GM23338 (cell line): Measurements from ENCODE around the gene KCTD18. TPM values are rescaled to one million over a fixed set of nuclear protein-coding genes. Genes with fewer than 3 reads are reported as not detected.
A peak's percentile ranks its signal among the peaks of the same experiment; 100 is the strongest.

Experiments used
- ATAC-seq: fragments of 200-7000 bp; cut with Tn5 transposase; 3 replicates; pipeline ENCODE4 v1.9.1; 2020
- DNase-seq: peaks from one replicate; pipeline ENCODE4 v3.0.0-alpha.2; 2015; ENCODE audit warnings: low spot score
- H2AFZ ChIP-seq: fragments of 200-600 bp; sonication (generic); 2 replicates; pipeline ENCODE4 v1.8.0; 2016; ENCODE audit warnings: antibody characterized with exemption, mild to moderate bottlenecking, moderate library complexity
- H3F3A ChIP-seq: fragments of 200-600 bp; sonication (generic); replicated peaks from 2 replicates; pipeline ENCODE4 v1.8.0; 2017; ENCODE audit warnings: antibody characterized with exemption, mixed run types, low read depth
- H3K27ac ChIP-seq: fragments of 200-600 bp; sonication (generic); 2 replicates; pipeline ENCODE4 v1.6.1; 2016; ENCODE audit warnings: low read depth
- H3K27me3 ChIP-seq: fragments of 200-600 bp; sonication (generic); 2 replicates; pipeline ENCODE4 v1.8.0; 2016; ENCODE audit warnings: mild to moderate bottlenecking, mixed run types, moderate library complexity; ENCODE audit not compliant: insufficient read depth
- H3K36me3 ChIP-seq: fragments of 200-600 bp; sonication (generic); 2 replicates; pipeline ENCODE4 v1.8.0; 2016; ENCODE audit warnings: mild to moderate bottlenecking; ENCODE audit not compliant: insufficient read depth
- H3K4me1 ChIP-seq: fragments of 200-600 bp; sonication (generic); 2 replicates; pipeline ENCODE4 v1.8.0; 2016; ENCODE audit warnings: mild to moderate bottlenecking, moderate library complexity; ENCODE audit not compliant: insufficient read depth
- H3K4me2 ChIP-seq: fragments of 200-600 bp; sonication (generic); 2 replicates; pipeline ENCODE4 v1.7.1; 2017; ENCODE audit warnings: mixed run types
- H3K4me3 ChIP-seq: fragments of 200-600 bp; sonication (generic); 2 replicates; pipeline ENCODE4 v1.6.1; 2016; ENCODE audit warnings: mixed run types
- H3K79me2 ChIP-seq: fragments of 200-600 bp; sonication (generic); replicated peaks from 2 replicates; pipeline ENCODE4 v1.8.0; 2017; ENCODE audit warnings: mild to moderate bottlenecking; ENCODE audit not compliant: insufficient read depth
- H3K9me2 ChIP-seq: fragments of 200-600 bp; sonication (generic); 2 replicates; pipeline ENCODE4 v1.8.0; 2017; ENCODE audit not compliant: insufficient read depth
- H4K20me1 ChIP-seq: fragments of 200-600 bp; sonication (generic); replicated peaks from 2 replicates; pipeline ENCODE4 v1.8.0; 2017; ENCODE audit warnings: mild to moderate bottlenecking; ENCODE audit not compliant: insufficient read depth
- H3K27ac Mint-ChIP-seq: 2 replicates; pipeline ENCODE4 v1.8.0; 2020; ENCODE audit warnings: inconsistent platforms, mild to moderate bottlenecking, moderate library complexity, mixed read lengths
- H3K27me3 Mint-ChIP-seq: 3 replicates; pipeline ENCODE4 v1.8.0; 2022; ENCODE audit warnings: low read depth, mild to moderate bottlenecking, moderate library complexity, mixed read lengths, inconsistent platforms; ENCODE audit not compliant: insufficient read depth, poor library complexity
- H3K36me3 Mint-ChIP-seq: 3 replicates; pipeline ENCODE4 v1.8.0; 2021; ENCODE audit warnings: low read depth, mild to moderate bottlenecking, inconsistent platforms, moderate library complexity, mixed read lengths
- H3K4me1 Mint-ChIP-seq: 3 replicates; pipeline ENCODE4 v1.8.0; 2020; ENCODE audit warnings: mild to moderate bottlenecking, inconsistent platforms, mixed read lengths
- H3K4me3 Mint-ChIP-seq: 3 replicates; pipeline ENCODE4 v1.8.0; 2021; ENCODE audit warnings: moderate library complexity, mild to moderate bottlenecking, inconsistent platforms, mixed read lengths
- H3K9me3 Mint-ChIP-seq: 3 replicates; pipeline ENCODE4 v1.8.0; 2020; ENCODE audit warnings: moderate library complexity, mild to moderate bottlenecking, inconsistent platforms, mixed read lengths
- CREB1 ChIP-seq: fragments of 250-450 bp; sonication (Bioruptor Pico); IDR thresholded peaks from 2 replicates; pipeline ENCODE4 v1.5.0; 2020; ENCODE audit warnings: low read depth, mild to moderate bottlenecking, moderate library complexity
- EZH2phosphoT487 ChIP-seq: fragments of 200-600 bp; sonication (generic); IDR thresholded peaks from one replicate; pipeline ENCODE4 v1.8.1; 2018; ENCODE audit warnings: antibody characterized with exemption; ENCODE audit not compliant: unreplicated experiment
- JUNB ChIP-seq: IDR thresholded peaks from one replicate; pipeline ENCODE4 v1.6.1; 2016; ENCODE audit warnings: antibody characterized with exemption; ENCODE audit not compliant: unreplicated experiment
- NANOG ChIP-seq: IDR thresholded peaks from 2 replicates; pipeline ENCODE4 v1.6.1; 2016; ENCODE audit warnings: antibody characterized with exemption, borderline replicate concordance
- POLR2AphosphoS5 ChIP-seq: IDR thresholded peaks from 2 replicates; pipeline ENCODE4 v1.6.1; 2016; ENCODE audit warnings: antibody characterized with exemption, low read depth
- STAT1 ChIP-seq: IDR thresholded peaks from one replicate; pipeline ENCODE4 v1.6.1; 2016; ENCODE audit warnings: antibody characterized with exemption; ENCODE audit not compliant: unreplicated experiment
- ZNF331 ChIP-seq: fragments of 250-450 bp; sonication (Bioruptor Pico); IDR thresholded peaks from 2 replicates; pipeline ENCODE4 v1.5.0; 2020; ENCODE audit warnings: low read depth, mild to moderate bottlenecking, moderate library complexity
- polyA plus RNA-seq: library from polyadenylated mRNA; unstranded; fragments of >200 nt; fragmentation: Nextera tagmentation; extraction: Ambion mirVana; gene quantifications from 2 replicates; pipeline ENCODE4 v1.2.1, GENCODE V29; 2016
- total RNA-seq: library from RNA; depleted of rRNA; stranded (reverse); fragments of >200 nt; shearing (Covaris generic); gene quantifications from 2 replicates; pipeline ENCODE4 v1.2.3, GENCODE V29; 2014
- TF ChIP-seq, protein P1 (sequence below): IDR thresholded peaks from one replicate; pipeline ENCODE4 v1.6.1; 2018; ENCODE audit warnings: antibody characterized with exemption; ENCODE audit not compliant: unreplicated experiment
- TF ChIP-seq, protein P2 (sequence below), 2 experiments: fragments of 200-600 bp in 1 of 2; sonication (generic) in 1 of 2; conservative IDR thresholded peaks; 2 replicates each; pipeline versions ENCODE4 v1.5.1 to v1.6.1; 2016 to 2017; ENCODE audit warnings: antibody characterized with exemption in 2 of 2, low read depth in 2 of 2, mild to moderate bottlenecking in 2 of 2, moderate library complexity in 1 of 2

Gene KCTD18
- total and polyA plus RNA-seq, 2 experiments from 2014 or later, result 3.3 to 4.7 TPM

DNA sequence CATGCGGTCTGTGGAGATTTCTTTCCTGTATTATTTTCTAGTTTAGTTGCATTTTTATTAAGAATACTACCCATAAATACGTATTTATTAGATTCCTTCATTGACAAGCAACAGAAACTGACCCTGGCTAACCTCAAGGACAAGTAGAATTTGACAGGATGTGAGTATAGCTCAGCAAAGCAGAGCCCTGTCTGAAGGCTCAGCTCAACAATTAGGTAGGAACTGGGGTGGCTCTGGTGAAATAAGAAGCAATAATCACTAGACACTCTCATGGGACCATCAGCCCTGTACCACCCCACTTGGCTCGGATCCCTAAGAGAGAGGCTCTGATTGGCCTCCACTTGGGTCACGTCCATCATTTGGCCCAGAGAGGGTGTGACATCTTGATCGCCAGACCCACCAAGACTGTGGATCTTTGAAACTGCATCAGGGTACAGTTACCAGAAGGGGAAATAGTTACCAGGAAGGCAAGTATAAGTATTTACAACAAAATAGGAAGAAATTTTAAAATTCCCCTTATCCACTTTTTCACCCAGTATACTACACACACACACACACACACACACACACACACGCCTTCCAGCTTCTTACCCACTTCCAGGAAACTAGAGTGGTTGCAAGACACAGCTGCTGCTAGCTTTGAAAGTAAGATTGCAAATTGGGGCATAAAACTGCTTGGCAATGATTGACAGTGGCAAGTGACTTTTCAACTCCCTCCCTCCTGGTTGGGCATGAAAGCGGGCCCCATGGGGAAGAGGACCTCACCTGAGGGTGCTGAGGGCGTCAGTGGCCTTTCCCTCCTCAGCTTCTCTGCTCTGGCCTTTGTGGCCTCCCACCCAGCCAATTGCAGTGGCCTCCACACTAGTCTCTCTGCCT is 41.8 kb downstream of the KCTD18 start:
- Mint-ChIP-seq H3K36me3 (peaks cover 81% of the 10 kb centered on the region), H3K4me1 (peaks cover 10% of the 10 kb centered on the region), H3K4me3 (no peak overlapping the region), H3K27ac (peak overlapping the region; percentile 60; the same call in 1 of the 2 replicates), H3K9me3 (no peaks in the 10 kb centered on the region), H3K27me3 (peaks cover 7% of the 10 kb centered on the region)
- Histone ChIP-seq H3K4me3 (no peak overlapping the region), H3K36me3 (peaks cover 26% of the 10 kb centered on the region), H2AFZ (no peak overlapping the region), H3K4me1 (no peaks in the 10 kb centered on the region), H3K4me2 (no peak overlapping the region), H4K20me1 (no peaks in the 10 kb centered on the region), H3K27me3 (no peaks in the 10 kb centered on the region), H3K9me2 (no peaks in the 10 kb centered on the region), H3K27ac (peak overlapping the region; percentile 72; the same call in 1 of the 2 replicates), H3K79me2 (no peaks in the 10 kb centered on the region), H3F3A (no peaks in the 10 kb centered on the region)
- TF ChIP-seq NANOG (no peak), JUNB (no peak), STAT1 (no peak), POLR2AphosphoS5 (no peak)
- TF ChIP-seq, protein P1, sequence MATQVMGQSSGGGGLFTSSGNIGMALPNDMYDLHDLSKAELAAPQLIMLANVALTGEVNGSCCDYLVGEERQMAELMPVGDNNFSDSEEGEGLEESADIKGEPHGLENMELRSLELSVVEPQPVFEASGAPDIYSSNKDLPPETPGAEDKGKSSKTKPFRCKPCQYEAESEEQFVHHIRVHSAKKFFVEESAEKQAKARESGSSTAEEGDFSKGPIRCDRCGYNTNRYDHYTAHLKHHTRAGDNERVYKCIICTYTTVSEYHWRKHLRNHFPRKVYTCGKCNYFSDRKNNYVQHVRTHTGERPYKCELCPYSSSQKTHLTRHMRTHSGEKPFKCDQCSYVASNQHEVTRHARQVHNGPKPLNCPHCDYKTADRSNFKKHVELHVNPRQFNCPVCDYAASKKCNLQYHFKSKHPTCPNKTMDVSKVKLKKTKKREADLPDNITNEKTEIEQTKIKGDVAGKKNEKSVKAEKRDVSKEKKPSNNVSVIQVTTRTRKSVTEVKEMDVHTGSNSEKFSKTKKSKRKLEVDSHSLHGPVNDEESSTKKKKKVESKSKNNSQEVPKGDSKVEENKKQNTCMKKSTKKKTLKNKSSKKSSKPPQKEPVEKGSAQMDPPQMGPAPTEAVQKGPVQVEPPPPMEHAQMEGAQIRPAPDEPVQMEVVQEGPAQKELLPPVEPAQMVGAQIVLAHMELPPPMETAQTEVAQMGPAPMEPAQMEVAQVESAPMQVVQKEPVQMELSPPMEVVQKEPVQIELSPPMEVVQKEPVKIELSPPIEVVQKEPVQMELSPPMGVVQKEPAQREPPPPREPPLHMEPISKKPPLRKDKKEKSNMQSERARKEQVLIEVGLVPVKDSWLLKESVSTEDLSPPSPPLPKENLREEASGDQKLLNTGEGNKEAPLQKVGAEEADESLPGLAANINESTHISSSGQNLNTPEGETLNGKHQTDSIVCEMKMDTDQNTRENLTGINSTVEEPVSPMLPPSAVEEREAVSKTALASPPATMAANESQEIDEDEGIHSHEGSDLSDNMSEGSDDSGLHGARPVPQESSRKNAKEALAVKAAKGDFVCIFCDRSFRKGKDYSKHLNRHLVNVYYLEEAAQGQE, result no peak
- TF ChIP-seq, protein P2, sequence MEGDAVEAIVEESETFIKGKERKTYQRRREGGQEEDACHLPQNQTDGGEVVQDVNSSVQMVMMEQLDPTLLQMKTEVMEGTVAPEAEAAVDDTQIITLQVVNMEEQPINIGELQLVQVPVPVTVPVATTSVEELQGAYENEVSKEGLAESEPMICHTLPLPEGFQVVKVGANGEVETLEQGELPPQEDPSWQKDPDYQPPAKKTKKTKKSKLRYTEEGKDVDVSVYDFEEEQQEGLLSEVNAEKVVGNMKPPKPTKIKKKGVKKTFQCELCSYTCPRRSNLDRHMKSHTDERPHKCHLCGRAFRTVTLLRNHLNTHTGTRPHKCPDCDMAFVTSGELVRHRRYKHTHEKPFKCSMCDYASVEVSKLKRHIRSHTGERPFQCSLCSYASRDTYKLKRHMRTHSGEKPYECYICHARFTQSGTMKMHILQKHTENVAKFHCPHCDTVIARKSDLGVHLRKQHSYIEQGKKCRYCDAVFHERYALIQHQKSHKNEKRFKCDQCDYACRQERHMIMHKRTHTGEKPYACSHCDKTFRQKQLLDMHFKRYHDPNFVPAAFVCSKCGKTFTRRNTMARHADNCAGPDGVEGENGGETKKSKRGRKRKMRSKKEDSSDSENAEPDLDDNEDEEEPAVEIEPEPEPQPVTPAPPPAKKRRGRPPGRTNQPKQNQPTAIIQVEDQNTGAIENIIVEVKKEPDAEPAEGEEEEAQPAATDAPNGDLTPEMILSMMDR (conservative IDR thresholded peaks at IDR 0.05; ENCODE audit: low read depth in 2 of 2), result no peak
- DNase-seq (no peak), ATAC-seq (no peak)

DNA sequence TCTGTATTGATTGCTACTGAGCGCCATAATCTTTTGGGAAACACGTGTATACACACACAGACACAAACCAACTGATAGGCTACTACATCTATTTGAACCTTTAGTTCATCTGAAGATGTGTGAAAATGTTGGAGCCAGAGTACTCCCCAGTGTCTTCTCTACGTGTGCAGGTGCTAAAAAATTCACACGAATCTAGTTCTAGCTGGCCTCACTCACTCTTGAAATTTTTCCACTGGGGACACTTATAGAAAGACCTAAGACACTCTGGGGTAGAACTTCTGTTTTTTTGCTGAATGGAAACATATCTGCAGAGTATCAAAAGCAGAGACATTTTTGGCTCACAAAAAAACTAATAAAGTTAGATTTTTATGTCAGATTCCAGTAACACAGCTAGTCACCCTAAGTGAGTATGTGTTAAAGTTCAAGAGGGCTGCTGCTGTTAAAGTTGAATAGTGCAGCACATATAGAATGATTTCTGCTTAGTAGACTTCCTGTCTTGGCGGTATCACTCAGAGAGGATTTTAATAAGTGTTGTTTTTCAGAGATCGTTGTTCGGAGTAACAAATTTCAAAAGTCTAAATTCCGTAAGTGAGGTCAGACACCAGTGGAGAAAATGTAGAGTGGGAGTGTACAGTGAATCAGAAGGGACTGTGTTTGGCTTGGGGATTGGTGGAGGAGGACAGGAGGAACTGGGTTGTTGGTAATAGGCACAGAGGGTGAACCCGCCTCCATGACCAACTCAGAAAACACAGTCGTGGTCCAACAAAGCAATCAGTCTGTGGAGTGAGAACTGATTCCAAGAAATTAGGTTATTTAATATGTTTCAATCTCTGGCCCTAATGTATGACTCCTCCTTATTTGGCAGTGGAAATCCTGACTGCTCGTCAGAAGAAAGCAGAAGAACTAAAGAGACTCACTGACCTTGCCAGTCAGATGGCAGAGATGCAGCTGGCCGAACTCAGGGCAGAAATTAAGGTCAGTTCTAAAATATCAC is 43.1 kb downstream of the KCTD18 start:
- Mint-ChIP-seq H3K4me1 (peaks cover 10% of the 10 kb centered on the region), H3K36me3 (peaks cover 82% of the 10 kb centered on the region), H3K27me3 (peaks cover 7% of the 10 kb centered on the region), H3K27ac (no peak overlapping the region; the same call in 1 of the 2 replicates), H3K4me3 (no peak overlapping the region), H3K9me3 (no peaks in the 10 kb centered on the region)
- Histone ChIP-seq H3K4me3 (no peak overlapping the region), H3K9me2 (no peaks in the 10 kb centered on the region), H3K4me2 (no peak overlapping the region), H3K36me3 (peaks cover 26% of the 10 kb centered on the region), H3K4me1 (no peaks in the 10 kb centered on the region), H3K79me2 (no peaks in the 10 kb centered on the region), H2AFZ (no peak overlapping the region), H3K27ac (peak overlapping the region; percentile 68), H3K27me3 (no peaks in the 10 kb centered on the region), H3F3A (no peaks in the 10 kb centered on the region), H4K20me1 (no peaks in the 10 kb centered on the region)
- ATAC-seq (no peak), DNase-seq (no peak)
- TF ChIP-seq JUNB (no peak), ZNF331 (CRISPR knock-in tag) (no peak), NANOG (no peak), CREB1 (no peak), EZH2phosphoT487 (no peak)
- TF ChIP-seq, protein P1, result no peak
- TF ChIP-seq, protein P2 (conservative IDR thresholded peaks at IDR 0.05; ENCODE audit: low read depth in 2 of 2), result no peak
